Calu3 (cell line): ENCODE data around the gene OPCML. TPM values are rescaled to one million over a fixed set of nuclear protein-coding genes. Genes with fewer than 3 reads are reported as not detected.

Source experiments
- BruUV-seq: library from RNA; stranded (reverse); fragments of 400-500 nt; replicated peaks from 2 replicates; lab custom pipeline; 2021; lab: Mats Ljungman, UMichigan
- CTCF ChIA-PET: fragments of 300-600 bp; sonication (Branson Sonifier 250); formaldehyde crosslinking; loops from one replicate; lab custom pipeline; 2022; ENCODE audit warnings: antibody characterized with exemption; lab: Charles Lee
- DNase-seq: peaks from one replicate; pipeline ENCODE4 v3.0.0; 2022
- H3K27ac Mint-ChIP-seq: one replicate; pipeline ENCODE4 v1.8.0; 2022; ENCODE audit warnings: mixed read lengths; ENCODE audit not compliant: unreplicated experiment
- H3K27me3 Mint-ChIP-seq: one replicate; pipeline ENCODE4 v1.8.0; 2022; ENCODE audit warnings: mixed read lengths; ENCODE audit not compliant: unreplicated experiment
- H3K36me3 Mint-ChIP-seq: one replicate; pipeline ENCODE4 v1.8.0; 2022; ENCODE audit warnings: mild to moderate bottlenecking, moderate library complexity, mixed read lengths; ENCODE audit not compliant: insufficient read depth, unreplicated experiment
- H3K4me1 Mint-ChIP-seq: one replicate; pipeline ENCODE4 v1.8.0; 2022; ENCODE audit warnings: mild to moderate bottlenecking, low read depth, mixed read lengths; ENCODE audit not compliant: unreplicated experiment
- H3K4me3 Mint-ChIP-seq: one replicate; pipeline ENCODE4 v1.8.0; 2022; ENCODE audit warnings: mild to moderate bottlenecking, low read depth, moderate library complexity, mixed read lengths; ENCODE audit not compliant: unreplicated experiment
- H3K9me3 Mint-ChIP-seq: one replicate; pipeline ENCODE4 v1.8.0; 2022; ENCODE audit warnings: low read depth, mixed read lengths; ENCODE audit not compliant: unreplicated experiment
- intact Hi-C: fragments of 100-400 bp; cut with micrococcal nuclease; formaldehyde crosslinking; loops from one replicate; pipeline ENCODE4 v1.10.0; 2022; ENCODE audit not compliant: unreplicated experiment
- total RNA-seq: library from RNA; stranded (reverse); gene quantifications from 2 replicates; pipeline ENCODE4 v1.2.3, GENCODE V29; 2022
- TF ChIP-seq, protein P1 (sequence below): fragments of 200-600 bp; IDR thresholded peaks from one replicate; pipeline ENCODE4 v1.8.0; 2022; ENCODE audit warnings: antibody characterized with exemption; ENCODE audit not compliant: unreplicated experiment

Gene OPCML
- total RNA-seq, 1 experiment from 2014 or later, result not detected

GRCh38 chr11:132590554-132590953 lies 941.7 kb downstream of the OPCML start:
- Mint-ChIP-seq H3K4me3 (no peak overlapping the region), H3K9me3 (peaks cover 26% of the 10 kb centered on the region)
- TF ChIP-seq, protein P1, sequence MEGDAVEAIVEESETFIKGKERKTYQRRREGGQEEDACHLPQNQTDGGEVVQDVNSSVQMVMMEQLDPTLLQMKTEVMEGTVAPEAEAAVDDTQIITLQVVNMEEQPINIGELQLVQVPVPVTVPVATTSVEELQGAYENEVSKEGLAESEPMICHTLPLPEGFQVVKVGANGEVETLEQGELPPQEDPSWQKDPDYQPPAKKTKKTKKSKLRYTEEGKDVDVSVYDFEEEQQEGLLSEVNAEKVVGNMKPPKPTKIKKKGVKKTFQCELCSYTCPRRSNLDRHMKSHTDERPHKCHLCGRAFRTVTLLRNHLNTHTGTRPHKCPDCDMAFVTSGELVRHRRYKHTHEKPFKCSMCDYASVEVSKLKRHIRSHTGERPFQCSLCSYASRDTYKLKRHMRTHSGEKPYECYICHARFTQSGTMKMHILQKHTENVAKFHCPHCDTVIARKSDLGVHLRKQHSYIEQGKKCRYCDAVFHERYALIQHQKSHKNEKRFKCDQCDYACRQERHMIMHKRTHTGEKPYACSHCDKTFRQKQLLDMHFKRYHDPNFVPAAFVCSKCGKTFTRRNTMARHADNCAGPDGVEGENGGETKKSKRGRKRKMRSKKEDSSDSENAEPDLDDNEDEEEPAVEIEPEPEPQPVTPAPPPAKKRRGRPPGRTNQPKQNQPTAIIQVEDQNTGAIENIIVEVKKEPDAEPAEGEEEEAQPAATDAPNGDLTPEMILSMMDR, result no peak

GRCh38 chr11:132589791-132590190 lies 942.5 kb downstream of the OPCML start:
- CTCF ChIA-PET, result no interaction called here
- Mint-ChIP-seq H3K9me3 (peaks cover 26% of the 10 kb centered on the region), H3K36me3 (no peaks in the 10 kb centered on the region), H3K4me3 (no peak overlapping the region), H3K27me3 (no peaks in the 10 kb centered on the region), H3K27ac (no peak overlapping the region), H3K4me1 (no peaks in the 10 kb centered on the region)
- no peak for DNase-seq
- intact Hi-C loops, result no loop called here
- TF ChIP-seq, protein P1, result no peak
- no TSS peak for BruUV-seq

More at GRCh38 chr11:132590554-132590953, 941.7 kb downstream of the OPCML start:
- intact Hi-C loops, result no loop called here
- Mint-ChIP-seq H3K27me3 (no peaks in the 10 kb centered on the region), H3K4me1 (no peaks in the 10 kb centered on the region), H3K36me3 (no peaks in the 10 kb centered on the region), H3K27ac (no peak overlapping the region)
- no TSS peak for BruUV-seq
- CTCF ChIA-PET, result no interaction called here
- no peak for DNase-seq

DNA sequence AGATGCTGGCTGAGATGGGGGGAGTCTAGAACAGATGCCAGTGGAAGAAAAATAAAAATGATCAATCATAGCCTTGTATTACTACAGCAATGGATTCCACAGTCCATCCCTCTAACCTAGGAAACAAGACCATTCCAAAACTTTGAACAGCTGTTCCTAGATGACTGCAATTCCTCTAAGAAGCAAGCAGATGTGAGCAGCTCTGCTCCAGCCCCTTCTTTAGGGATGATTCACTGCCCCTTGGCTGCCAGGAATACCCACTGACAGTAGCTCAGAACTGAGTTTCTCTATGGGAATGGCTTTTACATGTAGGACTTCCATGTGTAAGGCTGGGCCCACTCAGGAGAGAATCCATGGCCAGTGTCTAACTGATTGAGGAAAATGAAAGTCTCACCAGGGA lies 943.9 kb downstream of the OPCML start:
- no peaks in the 10 kb centered on the region for H3K36me3 Mint-ChIP-seq
- intact Hi-C loops, result no loop called here
- peaks cover 26% of the 10 kb centered on the region for H3K9me3 Mint-ChIP-seq
- BruUV-seq, result no TSS peak
- H3K4me3 Mint-ChIP-seq, result no peak overlapping the region
- CTCF ChIA-PET, result no interaction called here
- H3K4me1 Mint-ChIP-seq, result no peaks in the 10 kb centered on the region
- no peak for DNase-seq
- TF ChIP-seq, protein P1, result no peak
- no peak overlapping the region for H3K27ac Mint-ChIP-seq
- H3K27me3 Mint-ChIP-seq, result no peaks in the 10 kb centered on the region

- H3K27ac Mint-ChIP-seq, result no peak overlapping the region
- intact Hi-C loops, result no loop called here
- no peaks in the 10 kb centered on the region for H3K27me3 Mint-ChIP-seq
- TF ChIP-seq, protein P1, result no peak
- H3K4me1 Mint-ChIP-seq, result no peaks in the 10 kb centered on the region
- no TSS peak for BruUV-seq
- H3K4me3 Mint-ChIP-seq, result no peak overlapping the region
- H3K36me3 Mint-ChIP-seq, result no peaks in the 10 kb centered on the region
- H3K9me3 Mint-ChIP-seq, result peaks cover 20% of the 10 kb centered on the region
- no peak for DNase-seq
- CTCF ChIA-PET, result no interaction called here
Measured at GRCh38 chr11:132587716-132588115, 944.6 kb downstream of the OPCML start.
